Left ventricle myocardium superior (tissue), 1 donor: Measurements from ENCODE around the gene POLR2L. TPM values are rescaled to one million over a fixed set of nuclear protein-coding genes. Genes with fewer than 3 reads are reported as not detected.

ENCODE experiments used
- ATAC-seq: fragments of 200-7000 bp; cut with Tn5 transposase; one replicate; pipeline ENCODE4 v1.9.1; 2020; ENCODE audit warnings: mild to moderate bottlenecking, moderate library complexity
- DNase-seq: peaks from one replicate; pipeline ENCODE4 v3.0.0-alpha.2; 2020
- intact Hi-C: fragments of 100-400 bp; cut with micrococcal nuclease; formaldehyde crosslinking; loops from one replicate; pipeline ENCODE4 v1.11.0; 2022
- total RNA-seq: library from RNA; stranded (reverse); fragmentation: NEBNext Ultra II Directional; extraction: Animal tissue kit (Norgen Biotek cat#: 25700); gene quantifications from one replicate; pipeline ENCODE4 v1.2.1, GENCODE V29; 2021
- donor health status: DM: no; HTN: yes; CAD: no; lungs with severe emphysema.

Gene POLR2L
- total RNA-seq, 1 donor from 2014 or later, result 266 TPM

GRCh38 chr11:791658-792534 is 50.4 kb downstream of the POLR2L start:
- intact Hi-C loops, result no loop called here
- DNase-seq (no peak), ATAC-seq (no peak)

GRCh38 chr11:790721-791564 is 51.4 kb downstream of the POLR2L start:
- ATAC-seq (no peak), DNase-seq (peak; percentile 23)
- intact Hi-C loops, result no loop called here

GRCh38 chr11:789943-790342 is 52.4 kb downstream of the POLR2L start, which contains the start of gene CEND1:
TSS of gene CEND1 (minus strand) at chr11:790090. CDS start at chr11:788576, 1,514 bp downstream.
- ATAC-seq (peak; percentile 22), DNase-seq (peak; percentile 64)
- intact Hi-C loops, result no loop called here

Other genes starting within 250 kb of the POLR2L start
- gene IRF7, start 226.6 kb downstream of the POLR2L start, total RNA-seq, result 14.4 TPM
- gene CDHR5, start 217.6 kb downstream of the POLR2L start, total RNA-seq, result not detected
- not detected for gene SCT, start 215.3 kb downstream of the POLR2L start, total RNA-seq
- not detected for gene DRD4, start 205.3 kb downstream of the POLR2L start, total RNA-seq
- 15.9 TPM for gene DEAF1, start 147.3 kb downstream of the POLR2L start, total RNA-seq
- gene TMEM80, start 146.7 kb downstream of the POLR2L start, total RNA-seq, result 9.0 TPM
- 3.3 TPM for gene EPS8L2, start 136.3 kb downstream of the POLR2L start, total RNA-seq
- gene TALDO1, start 95.1 kb downstream of the POLR2L start, total RNA-seq, result 103 TPM
- gene GATD1, start 65.0 kb downstream of the POLR2L start, total RNA-seq, result 23.1 TPM
- not detected for gene CEND1, start 52.4 kb downstream of the POLR2L start, total RNA-seq
- gene SLC25A22, start 44.2 kb downstream of the POLR2L start, total RNA-seq, result 3.5 TPM
- 8.5 TPM for gene PIDD1, start 37.3 kb downstream of the POLR2L start, total RNA-seq
- 942 TPM for gene RPLP2, start 32.6 kb downstream of the POLR2L start, total RNA-seq
- gene PNPLA2, start 23.6 kb downstream of the POLR2L start, total RNA-seq, result 321 TPM
- gene CRACR2B, start 14.6 kb downstream of the POLR2L start, total RNA-seq, result 31.0 TPM
- gene CD151, start 9.6 kb downstream of the POLR2L start, total RNA-seq, result 401 TPM
- 40.5 TPM for gene TSPAN4, start 323 bp upstream of the POLR2L start, total RNA-seq
- gene CHID1, start 68.3 kb upstream of the POLR2L start, total RNA-seq, result 53.0 TPM
- gene AP2A2, start 83.3 kb upstream of the POLR2L start, total RNA-seq, result 42.6 TPM
- not detected for gene MUC6, start 194.2 kb upstream of the POLR2L start, total RNA-seq
- gene MUC2, start 232.3 kb upstream of the POLR2L start, total RNA-seq, result not detected